Measurements from ENCODE around the gene HLA-DPB1.
A peak's percentile ranks its signal among the peaks of the same experiment; 100 is the strongest.

HLA-DPB1 gene

GRCh38 chr6:33103776-33104175 lies 28.0 kb downstream of the HLA-DPB1 start:
- no peak for TF ChIP-seq CTCF (IDR thresholded peaks at IDR 0.05; ENCODE audit: control insufficient read depth, extremely low read depth, insufficient read depth)
- no peak overlapping the region for H3K4me3 ChIP-seq (ENCODE audit: low read depth, low read length)
- no peak for DNase-seq (ENCODE audit: low read depth)

- no peak for TF ChIP-seq CTCF (IDR thresholded peaks at IDR 0.05; ENCODE audit: control insufficient read depth, extremely low read depth, insufficient read depth)
- no peak for DNase-seq (ENCODE audit: low read depth)
- no peak overlapping the region for H3K4me3 ChIP-seq (ENCODE audit: low read depth, low read length)
Measured at GRCh38 chr6:33104887-33105286, 29.1 kb downstream of the HLA-DPB1 start.

- TF ChIP-seq CTCF (IDR thresholded peaks at IDR 0.05; ENCODE audit: control insufficient read depth, extremely low read depth, insufficient read depth): no peak
- DNase-seq (ENCODE audit: low read depth): no peak
- no peak overlapping the region for H3K4me3 ChIP-seq (ENCODE audit: low read depth, low read length)
Measured at GRCh38 chr6:33105386-33105785, 29.6 kb downstream of the HLA-DPB1 start.

GRCh38 chr6:33105916-33106871 lies 30.4 kb downstream of the HLA-DPB1 start:
- TF ChIP-seq CTCF (IDR thresholded peaks at IDR 0.05; ENCODE audit: control insufficient read depth, extremely low read depth, insufficient read depth): no peak
- H3K4me3 ChIP-seq (ENCODE audit: low read depth, low read length): no peak overlapping the region
- DNase-seq (ENCODE audit: low read depth): peak; percentile 35

- TF ChIP-seq CTCF (IDR thresholded peaks at IDR 0.05; ENCODE audit: control insufficient read depth, extremely low read depth, insufficient read depth): no peak
- no peak for DNase-seq (ENCODE audit: low read depth)
- H3K4me3 ChIP-seq (ENCODE audit: low read depth, low read length): no peak overlapping the region
Measured at GRCh38 chr6:33107641-33108040, 31.9 kb downstream of the HLA-DPB1 start.

GRCh38 chr6:33108307-33108706 lies 32.5 kb downstream of the HLA-DPB1 start:
- DNase-seq (ENCODE audit: low read depth): no peak
- TF ChIP-seq CTCF (IDR thresholded peaks at IDR 0.05; ENCODE audit: control insufficient read depth, extremely low read depth, insufficient read depth): no peak
- H3K4me3 ChIP-seq (ENCODE audit: low read depth, low read length): no peak overlapping the region

Measured in LNCaP clone FGC (cell line).